ENCODE results near the gene PLCH1. TPM values are rescaled to one million over a fixed set of nuclear protein-coding genes. Genes with fewer than 3 reads are reported as not detected.
A peak's percentile ranks its signal among the peaks of the same experiment; 100 is the strongest.

PLCH1 gene
- total RNA-seq, 3 donors from 2014 or later, result 4.2 to 13.2 (median 10.2) TPM

DNA sequence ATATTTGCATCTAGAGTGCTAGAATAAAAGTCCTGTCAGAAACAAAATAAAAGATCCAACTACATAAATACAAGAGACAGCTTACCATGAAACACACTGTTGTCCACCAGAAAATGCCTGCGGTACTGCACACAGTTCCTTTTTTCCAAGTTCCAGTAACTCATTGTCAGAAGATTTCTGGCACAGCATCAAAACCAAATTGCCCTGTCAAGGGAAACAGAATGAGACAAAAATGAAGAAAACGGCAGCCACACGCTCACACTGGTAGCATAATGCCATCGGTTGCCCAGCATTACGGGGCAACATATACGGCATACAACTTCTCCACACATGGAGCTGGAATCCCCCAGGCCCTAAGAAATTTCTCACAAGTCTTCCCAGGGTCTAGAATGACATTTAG, 40.8 kb downstream of the PLCH1 start:
- no peaks in the 10 kb centered on the region for H3K9me3 ChIP-seq
- DNase-seq (peak in 1 of 3 donors; percentile 18), ATAC-seq (no peak)
- no peaks in the 10 kb centered on the region for H3K4me1 ChIP-seq (ENCODE audit: low read depth)
- TF ChIP-seq, protein P1, sequence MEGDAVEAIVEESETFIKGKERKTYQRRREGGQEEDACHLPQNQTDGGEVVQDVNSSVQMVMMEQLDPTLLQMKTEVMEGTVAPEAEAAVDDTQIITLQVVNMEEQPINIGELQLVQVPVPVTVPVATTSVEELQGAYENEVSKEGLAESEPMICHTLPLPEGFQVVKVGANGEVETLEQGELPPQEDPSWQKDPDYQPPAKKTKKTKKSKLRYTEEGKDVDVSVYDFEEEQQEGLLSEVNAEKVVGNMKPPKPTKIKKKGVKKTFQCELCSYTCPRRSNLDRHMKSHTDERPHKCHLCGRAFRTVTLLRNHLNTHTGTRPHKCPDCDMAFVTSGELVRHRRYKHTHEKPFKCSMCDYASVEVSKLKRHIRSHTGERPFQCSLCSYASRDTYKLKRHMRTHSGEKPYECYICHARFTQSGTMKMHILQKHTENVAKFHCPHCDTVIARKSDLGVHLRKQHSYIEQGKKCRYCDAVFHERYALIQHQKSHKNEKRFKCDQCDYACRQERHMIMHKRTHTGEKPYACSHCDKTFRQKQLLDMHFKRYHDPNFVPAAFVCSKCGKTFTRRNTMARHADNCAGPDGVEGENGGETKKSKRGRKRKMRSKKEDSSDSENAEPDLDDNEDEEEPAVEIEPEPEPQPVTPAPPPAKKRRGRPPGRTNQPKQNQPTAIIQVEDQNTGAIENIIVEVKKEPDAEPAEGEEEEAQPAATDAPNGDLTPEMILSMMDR (IDR thresholded peaks at IDR 0.05), result no peak
- H3K36me3 ChIP-seq (ENCODE audit: low read depth), result no peaks in the 10 kb centered on the region
- intact Hi-C loops (cut with DNase I, micrococcal nuclease), result loop anchor here (5.0 to 10.0 kb wide), 3 partner anchors 322 to 352 kb away; no protein-coding TSS in a partner anchor
- no peak overlapping the region for H3K4me3 ChIP-seq

DNA sequence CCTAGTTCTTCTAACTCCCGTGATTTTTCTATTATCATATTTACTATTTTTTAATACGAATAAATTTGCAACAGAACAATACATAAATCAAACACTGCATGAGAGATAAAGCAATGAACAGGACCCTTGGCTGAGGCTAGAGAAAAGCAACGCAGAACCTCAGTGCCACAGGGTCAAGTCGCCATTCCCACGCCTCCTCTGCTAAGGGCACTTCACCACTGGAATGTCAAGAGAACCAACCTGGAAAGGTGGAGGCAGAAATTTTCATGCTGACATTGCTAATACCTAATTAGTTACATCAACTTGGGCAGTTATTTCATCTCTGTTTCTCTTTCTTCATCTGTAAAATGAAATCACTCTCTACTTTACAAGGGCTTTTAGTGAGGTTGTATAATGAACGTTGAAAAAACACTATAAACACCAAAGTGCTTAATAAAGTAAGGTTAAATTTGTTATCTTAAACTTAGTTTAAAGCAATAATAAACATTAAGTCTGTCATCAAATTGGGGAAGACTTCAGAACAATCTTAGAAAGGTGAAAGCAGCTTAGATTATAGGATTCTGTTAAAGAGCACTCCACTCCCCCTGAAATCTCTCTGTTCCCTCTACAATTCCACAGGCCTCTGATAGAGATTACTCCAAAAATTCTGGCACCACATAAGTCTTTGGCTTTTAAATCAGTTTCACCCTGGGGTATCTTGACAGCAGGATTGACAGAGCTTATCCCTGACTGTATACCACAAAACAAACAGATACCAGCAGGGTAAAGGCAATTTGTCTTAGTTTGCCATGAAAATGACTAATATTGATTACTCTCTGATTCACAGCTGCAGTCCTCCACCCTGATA, 41.9 kb downstream of the PLCH1 start:
- intact Hi-C loops (cut with DNase I, micrococcal nuclease), result loop anchor here (5.0 to 10.0 kb wide), 3 partner anchors 321 to 351 kb away; no protein-coding TSS in a partner anchor
- no peak for DNase-seq
- Histone ChIP-seq H3K4me1 (ENCODE audit: low read depth) (no peaks in the 10 kb centered on the region), H3K4me3 (no peak overlapping the region), H3K9me3 (no peaks in the 10 kb centered on the region), H3K36me3 (ENCODE audit: low read depth) (no peaks in the 10 kb centered on the region)
- TF ChIP-seq, protein P1 (IDR thresholded peaks at IDR 0.05), result no peak
- ATAC-seq, result no peak

DNA sequence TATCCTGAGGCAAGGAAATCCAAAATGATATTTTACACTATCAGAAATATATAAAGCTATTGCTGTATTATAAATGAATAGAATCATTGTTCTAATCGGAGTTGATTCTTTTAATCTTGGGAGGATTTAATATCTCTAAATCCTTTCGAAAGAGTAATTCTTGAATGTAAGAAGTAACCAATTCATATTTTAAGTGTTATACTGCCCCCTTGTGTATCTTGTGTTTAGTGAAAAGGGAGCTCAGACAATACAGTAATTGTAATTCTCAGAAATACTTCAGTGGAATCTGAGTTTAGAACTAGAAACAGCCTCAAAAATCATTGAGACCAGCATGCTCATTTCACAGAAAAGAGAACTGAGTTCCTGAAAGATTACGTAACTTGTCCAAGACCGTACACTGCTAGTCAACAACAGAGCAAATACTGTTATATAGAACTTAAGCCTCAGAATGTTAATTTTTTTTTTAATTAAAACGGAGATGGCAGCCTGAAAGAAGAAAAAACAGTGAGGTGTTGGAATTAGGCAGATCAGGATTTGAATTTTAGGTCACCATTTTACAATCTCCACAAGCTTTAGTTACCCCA, 42.9 kb downstream of the PLCH1 start:
- H3K4me3 ChIP-seq, result no peak overlapping the region
- DNase-seq, result no peak
- peak; percentile 50 for ATAC-seq
- no peaks in the 10 kb centered on the region for H3K4me1 ChIP-seq (ENCODE audit: low read depth)
- no peaks in the 10 kb centered on the region for H3K36me3 ChIP-seq (ENCODE audit: low read depth)
- H3K9me3 ChIP-seq, result no peaks in the 10 kb centered on the region
- TF ChIP-seq, protein P1 (IDR thresholded peaks at IDR 0.05), result peak; percentile 21
- intact Hi-C loops (cut with DNase I, micrococcal nuclease), result loop anchor here (5.0 to 10.0 kb wide), 3 partner anchors 320 to 350 kb away; no protein-coding TSS in a partner anchor

DNA sequence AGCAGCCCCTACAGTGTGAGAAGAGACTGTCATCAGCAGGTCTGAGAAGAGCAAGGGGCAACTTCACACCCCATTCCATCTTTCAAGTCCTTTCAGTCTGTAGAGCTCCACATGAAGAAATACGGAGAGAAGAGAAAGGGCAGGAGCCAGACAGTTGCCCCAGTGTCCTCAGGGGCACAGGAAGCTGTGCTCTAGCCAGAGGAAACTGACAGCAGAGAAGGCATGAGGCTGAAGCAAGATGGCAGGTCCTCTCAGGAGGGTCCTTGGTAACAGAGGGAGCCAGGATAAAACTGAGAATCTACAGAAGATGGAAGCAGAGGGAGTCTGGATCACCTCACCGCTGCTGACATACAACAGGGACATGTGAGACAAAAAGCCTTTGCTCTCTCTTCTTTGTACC, 47.3 kb downstream of the PLCH1 start:
- no peak overlapping the region for H3K4me3 ChIP-seq
- no peak for DNase-seq
- no peak for ATAC-seq
- intact Hi-C loops (cut with DNase I, micrococcal nuclease), result no loop called here
- no peaks in the 10 kb centered on the region for H3K9me3 ChIP-seq
- no peaks in the 10 kb centered on the region for H3K36me3 ChIP-seq (ENCODE audit: low read depth)
- no peaks in the 10 kb centered on the region for H3K4me1 ChIP-seq (ENCODE audit: low read depth)
- TF ChIP-seq, protein P1 (IDR thresholded peaks at IDR 0.05), result no peak

DNA sequence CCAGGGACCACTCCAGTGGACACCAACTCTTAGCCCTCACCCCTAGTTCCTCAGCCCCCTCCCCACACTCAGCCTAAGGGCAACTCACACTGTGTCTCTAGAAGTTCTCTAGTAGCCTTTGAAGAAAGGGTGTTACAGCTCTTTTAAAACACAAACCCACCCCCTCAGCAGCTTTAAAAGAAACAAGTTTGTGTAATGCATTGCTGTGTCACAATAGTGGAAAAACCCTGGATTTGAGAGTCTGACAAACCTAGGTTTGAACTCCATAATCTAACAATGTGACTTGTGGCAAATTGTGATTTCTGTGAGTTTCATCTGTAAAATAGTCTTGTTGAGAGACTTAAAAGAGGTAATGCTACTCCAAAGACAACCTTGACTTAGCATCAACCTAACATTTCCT, 54.0 kb downstream of the PLCH1 start:
- Histone ChIP-seq H3K36me3 (ENCODE audit: low read depth) (no peaks in the 10 kb centered on the region), H3K9me3 (no peaks in the 10 kb centered on the region), H3K4me1 (ENCODE audit: low read depth) (no peaks in the 10 kb centered on the region), H3K4me3 (no peak overlapping the region)
- DNase-seq, result no peak
- no peak for ATAC-seq
- intact Hi-C loops (cut with DNase I, micrococcal nuclease), result no loop called here
- TF ChIP-seq, protein P1 (IDR thresholded peaks at IDR 0.05), result no peak

Data from mucosa of descending colon (tissue), 3 donors.